HepG2 (cell line): Measurements from ENCODE around the gene DLL1. TPM values are rescaled to one million over a fixed set of nuclear protein-coding genes. Genes with fewer than 3 reads are reported as not detected.

Source experiments
- ARNTL ChIP-seq: sonication (generic); formaldehyde crosslinking; IDR thresholded peaks from 2 replicates; pipeline ENCODE4 v1.4.0; 2020; ENCODE audit warnings: mild to moderate bottlenecking, missing genetic modification reagents
- CCAR2 ChIP-seq: fragments of 200-400 bp; formaldehyde crosslinking; optimal IDR thresholded peaks from 2 replicates; pipeline ENCODE3; 2018; ENCODE audit warnings: low read depth, mild to moderate bottlenecking, low read length, moderate library complexity
- EHMT2 ChIP-seq: fragments of 200-600 bp; sonication (generic); IDR thresholded peaks from 2 replicates; pipeline ENCODE4 v1.7.0; 2017; ENCODE audit warnings: antibody characterized with exemption, low read depth, low read length, borderline replicate concordance
- KDM3A ChIP-seq: IDR thresholded peaks from 2 replicates; pipeline ENCODE4 v1.6.1; 2018; ENCODE audit warnings: low read depth, missing compliant biosample characterization
- NR2F2 ChIP-seq: IDR thresholded peaks from 2 replicates; pipeline ENCODE4 v1.6.1; 2012; ENCODE audit warnings: low read depth, inconsistent platforms, borderline replicate concordance
- NR2F6 ChIP-seq, 2 experiments: IDR thresholded peaks; 2 replicates each; pipeline ENCODE4 v1.6.1; 2016; ENCODE audit warnings: antibody characterized with exemption in 1 of 2, mild to moderate bottlenecking in 1 of 2
- PCBP2 ChIP-seq: fragments of 200-400 bp; formaldehyde crosslinking; optimal IDR thresholded peaks from 2 replicates; pipeline ENCODE3; 2018; ENCODE audit warnings: low read length, low read depth; ENCODE audit not compliant: poor library complexity, severe bottlenecking
- SRSF4 ChIP-seq: fragments of 200-400 bp; formaldehyde crosslinking; IDR thresholded peaks from one replicate; pipeline ENCODE4 v1.6.1; 2018; ENCODE audit warnings: mild to moderate bottlenecking, low read depth, low read length, moderate library complexity; ENCODE audit not compliant: poor library complexity, severe bottlenecking
- TCF7 ChIP-seq: sonication (generic); IDR thresholded peaks from 2 replicates; pipeline ENCODE4 v1.6.1; 2016; ENCODE audit warnings: antibody characterized with exemption, low read depth
- ZMYM2 ChIP-seq: sonication (generic); formaldehyde crosslinking; IDR thresholded peaks from 2 replicates; pipeline ENCODE4 v1.8.0; 2022; ENCODE audit warnings: mild to moderate bottlenecking, missing genetic modification reagents
- ZNF3 ChIP-seq: IDR thresholded peaks from 2 replicates; pipeline ENCODE4 v1.7.0; 2017; ENCODE audit warnings: inconsistent platforms
- ZNF329 ChIP-seq: sonication (generic); formaldehyde crosslinking; IDR thresholded peaks from 2 replicates; pipeline ENCODE4 v1.9.0; 2021; ENCODE audit warnings: low read depth, mild to moderate bottlenecking, missing genetic modification reagents
- ZNF383 ChIP-seq: sonication (generic); formaldehyde crosslinking; IDR thresholded peaks from 2 replicates; pipeline ENCODE4 v1.4.0; 2020; ENCODE audit warnings: missing genetic modification reagents, mild to moderate bottlenecking, borderline replicate concordance
- ZNF850 ChIP-seq: sonication (generic); formaldehyde crosslinking; conservative IDR thresholded peaks from 2 replicates; pipeline ENCODE4 v1.9.0; 2021; ENCODE audit warnings: mild to moderate bottlenecking, missing genetic modification reagents
- ZNF891 ChIP-seq: sonication (generic); formaldehyde crosslinking; IDR thresholded peaks from 2 replicates; pipeline ENCODE4 v1.5.0; 2020; ENCODE audit warnings: mild to moderate bottlenecking, missing genetic modification reagents
- ZSCAN12 ChIP-seq: sonication (generic); formaldehyde crosslinking; IDR thresholded peaks from 2 replicates; pipeline ENCODE4 v1.9.0; 2021; ENCODE audit warnings: mild to moderate bottlenecking, missing genetic modification reagents
- polyA plus RNA-seq, 8 experiments: library from polyadenylated mRNA; depleted of rRNA in 3 of 8; stranded (reverse) in 7 of 8; unstranded in 1 of 8; fragments of >200 nt; fragmentation: Illumina TruSeq in 4 of 8; extraction: Trizol in 4 of 8; gene quantifications; 2 replicates each; pipeline versions ENCODE4 v1.2.1 to v1.2.3, GENCODE V29; 2011 to 2016; ENCODE audit warnings: low read depth in 4 of 8, missing spikeins in 1 of 8, mixed read lengths in 1 of 8; ENCODE audit not compliant: insufficient read depth in 1 of 8
- total RNA-seq, 5 experiments: library from RNA; depleted of rRNA; stranded (reverse); fragments of >200 nt; fragmentation: Illumina TruSeq; extraction: Trizol; gene quantifications; 2 replicates each; pipeline ENCODE4 v1.2.3, GENCODE V29; 2016; ENCODE audit warnings: low read depth in 1 of 5
- TF ChIP-seq, protein P1 (sequence below): sonication (generic); formaldehyde crosslinking; IDR thresholded peaks from 2 replicates; pipeline ENCODE4 v1.9.0; 2021; ENCODE audit warnings: missing genetic modification reagents, borderline replicate concordance
- TF ChIP-seq, protein P2 (sequence below): sonication (generic); formaldehyde crosslinking; IDR thresholded peaks from 2 replicates; pipeline ENCODE4 v1.5.1; 2020; ENCODE audit warnings: missing genetic modification reagents, mild to moderate bottlenecking, borderline replicate concordance
- TF ChIP-seq, protein P3 (sequence below): sonication (generic); formaldehyde crosslinking; IDR thresholded peaks from 2 replicates; pipeline ENCODE4 v1.8.0; 2022; ENCODE audit warnings: mild to moderate bottlenecking, missing genetic modification reagents, borderline replicate concordance
- TF ChIP-seq, protein P4 (sequence below): IDR thresholded peaks from 2 replicates; pipeline ENCODE4 v1.6.1; 2016
- TF ChIP-seq, protein P5 (sequence below): sonication (generic); formaldehyde crosslinking; IDR thresholded peaks from 2 replicates; pipeline ENCODE4 v1.9.0; 2021; ENCODE audit warnings: missing genetic modification reagents, borderline replicate concordance

DLL1 gene
- total and polyA plus RNA-seq, 2 of the 13 experiments (the other 11 are each of a cell fraction or from before 2014, with no cell fraction given), result not detected

DNA sequence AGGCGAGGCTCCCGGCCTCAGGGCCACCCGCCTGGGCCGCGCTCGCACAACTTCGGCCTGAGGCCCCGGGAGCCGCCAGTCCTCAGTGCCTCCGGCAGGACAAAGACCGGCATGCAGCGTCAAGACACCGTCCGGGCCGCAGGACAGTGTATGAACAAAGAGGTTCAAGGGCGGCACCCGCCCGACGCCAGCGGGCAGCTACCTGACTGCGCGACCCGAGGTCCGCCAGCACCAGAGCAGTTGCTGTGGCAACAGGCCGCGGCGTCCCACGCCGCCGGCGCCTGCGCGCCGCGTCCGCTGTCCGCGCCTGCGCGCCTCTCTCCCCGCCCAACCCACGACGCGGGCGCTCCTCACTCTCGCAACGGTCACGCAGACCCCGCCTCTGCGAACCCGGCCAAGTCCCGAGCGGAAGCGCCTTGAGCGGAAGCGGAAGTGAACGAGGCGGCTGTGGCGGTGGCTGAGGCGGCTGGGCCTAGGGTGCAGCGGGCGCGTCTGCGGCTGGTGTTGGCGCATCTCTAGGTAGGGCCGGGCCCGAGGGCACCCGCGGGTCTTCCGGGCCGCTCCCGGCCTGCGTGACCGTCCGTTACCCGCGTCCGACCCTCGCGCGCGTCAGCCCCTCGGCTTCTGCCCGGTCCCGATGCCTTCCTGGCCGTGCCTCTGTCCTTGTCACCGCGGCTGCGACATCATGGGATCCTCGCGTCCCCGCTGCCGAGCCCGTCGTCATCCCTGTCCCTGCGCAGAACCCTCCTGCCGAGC lies 15.6 kb upstream of the DLL1 start, which contains the start of gene FAM120B (continued):
- peak; percentile 20; the same call in 1 of the 2 replicates for TF ChIP-seq ZNF383 (CRISPR knock-in tag)
- peak; percentile 70; the same call in 1 of the 2 replicates for TF ChIP-seq KDM3A (CRISPR knock-in tag)
- peak; percentile 65; the same call in 1 of the 2 replicates for TF ChIP-seq ZSCAN12 (CRISPR knock-in tag)
- TF ChIP-seq NR2F6 (IDR thresholded peaks at IDR 0.05), result no peak
- no peak; the same call in 1 of the 2 replicates for TF ChIP-seq NR2F6 (CRISPR knock-in tag; IDR thresholded peaks at IDR 0.05)
- TF ChIP-seq, protein P1, sequence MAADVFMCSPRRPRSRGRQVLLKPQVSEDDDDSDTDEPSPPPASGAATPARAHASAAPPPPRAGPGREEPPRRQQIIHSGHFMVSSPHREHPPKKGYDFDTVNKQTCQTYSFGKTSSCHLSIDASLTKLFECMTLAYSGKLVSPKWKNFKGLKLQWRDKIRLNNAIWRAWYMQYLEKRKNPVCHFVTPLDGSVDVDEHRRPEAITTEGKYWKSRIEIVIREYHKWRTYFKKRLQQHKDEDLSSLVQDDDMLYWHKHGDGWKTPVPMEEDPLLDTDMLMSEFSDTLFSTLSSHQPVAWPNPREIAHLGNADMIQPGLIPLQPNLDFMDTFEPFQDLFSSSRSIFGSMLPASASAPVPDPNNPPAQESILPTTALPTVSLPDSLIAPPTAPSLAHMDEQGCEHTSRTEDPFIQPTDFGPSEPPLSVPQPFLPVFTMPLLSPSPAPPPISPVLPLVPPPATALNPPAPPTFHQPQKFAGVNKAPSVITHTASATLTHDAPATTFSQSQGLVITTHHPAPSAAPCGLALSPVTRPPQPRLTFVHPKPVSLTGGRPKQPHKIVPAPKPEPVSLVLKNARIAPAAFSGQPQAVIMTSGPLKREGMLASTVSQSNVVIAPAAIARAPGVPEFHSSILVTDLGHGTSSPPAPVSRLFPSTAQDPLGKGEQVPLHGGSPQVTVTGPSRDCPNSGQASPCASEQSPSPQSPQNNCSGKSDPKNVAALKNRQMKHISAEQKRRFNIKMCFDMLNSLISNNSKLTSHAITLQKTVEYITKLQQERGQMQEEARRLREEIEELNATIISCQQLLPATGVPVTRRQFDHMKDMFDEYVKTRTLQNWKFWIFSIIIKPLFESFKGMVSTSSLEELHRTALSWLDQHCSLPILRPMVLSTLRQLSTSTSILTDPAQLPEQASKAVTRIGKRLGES, result peak; percentile 11; the same call in 1 of the 2 replicates
- TF ChIP-seq NR2F2, result no peak; the same call in 1 of the 2 replicates
- no peak for TF ChIP-seq EHMT2
- no peak for TF ChIP-seq ZNF3
- peak; percentile 94; the same call in 1 of the 2 replicates for TF ChIP-seq ZNF891
- no peak for TF ChIP-seq CCAR2
- TF ChIP-seq ZNF850 (CRISPR knock-in tag), result 0 out of 2 replicates have a peak, but pooled peaks have one; percentile 89
- TF ChIP-seq, protein P2, sequence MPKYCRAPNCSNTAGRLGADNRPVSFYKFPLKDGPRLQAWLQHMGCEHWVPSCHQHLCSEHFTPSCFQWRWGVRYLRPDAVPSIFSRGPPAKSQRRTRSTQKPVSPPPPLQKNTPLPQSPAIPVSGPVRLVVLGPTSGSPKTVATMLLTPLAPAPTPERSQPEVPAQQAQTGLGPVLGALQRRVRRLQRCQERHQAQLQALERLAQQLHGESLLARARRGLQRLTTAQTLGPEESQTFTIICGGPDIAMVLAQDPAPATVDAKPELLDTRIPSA (CRISPR knock-in tag), result no peak
- TF ChIP-seq, protein P3, sequence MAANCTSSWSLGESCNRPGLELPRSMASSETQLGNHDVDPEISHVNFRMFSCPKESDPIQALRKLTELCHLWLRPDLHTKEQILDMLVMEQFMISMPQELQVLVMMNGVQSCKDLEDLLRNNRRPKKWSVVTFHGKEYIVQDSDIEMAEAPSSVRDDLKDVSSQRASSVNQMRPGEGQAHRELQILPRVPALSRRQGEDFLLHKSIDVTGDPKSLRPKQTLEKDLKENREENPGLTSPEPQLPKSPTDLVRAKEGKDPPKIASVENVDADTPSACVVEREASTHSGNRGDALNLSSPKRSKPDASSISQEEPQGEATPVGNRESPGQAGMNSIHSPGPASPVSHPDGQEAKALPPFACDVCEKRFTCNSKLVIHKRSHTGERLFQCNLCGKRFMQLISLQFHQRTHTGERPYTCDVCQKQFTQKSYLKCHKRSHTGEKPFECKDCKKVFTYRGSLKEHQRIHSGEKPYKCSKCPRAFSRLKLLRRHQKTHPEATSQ (CRISPR knock-in tag), result peak; percentile 16; the same call in 1 of the 2 replicates
- TF ChIP-seq, protein P4, sequence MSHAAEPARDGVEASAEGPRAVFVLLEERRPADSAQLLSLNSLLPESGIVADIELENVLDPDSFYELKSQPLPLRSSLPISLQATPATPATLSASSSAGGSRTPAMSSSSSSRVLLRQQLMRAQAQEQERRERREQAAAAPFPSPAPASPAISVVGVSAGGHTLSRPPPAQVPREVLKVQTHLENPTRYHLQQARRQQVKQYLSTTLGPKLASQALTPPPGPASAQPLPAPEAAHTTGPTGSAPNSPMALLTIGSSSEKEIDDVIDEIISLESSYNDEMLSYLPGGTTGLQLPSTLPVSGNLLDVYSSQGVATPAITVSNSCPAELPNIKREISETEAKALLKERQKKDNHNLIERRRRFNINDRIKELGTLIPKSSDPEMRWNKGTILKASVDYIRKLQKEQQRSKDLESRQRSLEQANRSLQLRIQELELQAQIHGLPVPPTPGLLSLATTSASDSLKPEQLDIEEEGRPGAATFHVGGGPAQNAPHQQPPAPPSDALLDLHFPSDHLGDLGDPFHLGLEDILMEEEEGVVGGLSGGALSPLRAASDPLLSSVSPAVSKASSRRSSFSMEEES (CRISPR knock-in tag), result no peak; the same call in 1 of the 2 replicates
- TF ChIP-seq SRSF4, result no peak
- TF ChIP-seq ARNTL, result peak; percentile 67
- TF ChIP-seq, protein P5, sequence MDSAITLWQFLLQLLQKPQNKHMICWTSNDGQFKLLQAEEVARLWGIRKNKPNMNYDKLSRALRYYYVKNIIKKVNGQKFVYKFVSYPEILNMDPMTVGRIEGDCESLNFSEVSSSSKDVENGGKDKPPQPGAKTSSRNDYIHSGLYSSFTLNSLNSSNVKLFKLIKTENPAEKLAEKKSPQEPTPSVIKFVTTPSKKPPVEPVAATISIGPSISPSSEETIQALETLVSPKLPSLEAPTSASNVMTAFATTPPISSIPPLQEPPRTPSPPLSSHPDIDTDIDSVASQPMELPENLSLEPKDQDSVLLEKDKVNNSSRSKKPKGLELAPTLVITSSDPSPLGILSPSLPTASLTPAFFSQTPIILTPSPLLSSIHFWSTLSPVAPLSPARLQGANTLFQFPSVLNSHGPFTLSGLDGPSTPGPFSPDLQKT (CRISPR knock-in tag), result 0 out of 2 replicates have a peak, but pooled peaks have one; percentile 58
- TF ChIP-seq ZMYM2, result peak; percentile 52; the same call in 1 of the 2 replicates
- peak; percentile 79; the same call in 1 of the 2 replicates for TF ChIP-seq ZNF329
- TF ChIP-seq TCF7, result no peak
- TF ChIP-seq PCBP2, result no peak
